Trophoblast cell (in vitro differentiated cells and primary cell): ENCODE data around the gene VASP.

Experiments
- DNase-seq, 2 donors: peaks; one replicate each; pipeline ENCODE4 v3.0.0-alpha.2; 2016
- H2AFZ ChIP-seq: 2 replicates; pipeline ENCODE4 v1.6.1; 2013; ENCODE audit warnings: low read length, moderate library complexity, mild to moderate bottlenecking; ENCODE audit not compliant: insufficient read depth, poor library complexity
- H2AK5ac ChIP-seq: 2 replicates; pipeline ENCODE4 v1.6.1; 2013; ENCODE audit warnings: mild to moderate bottlenecking, low read length
- H2BK120ac ChIP-seq: 2 replicates; pipeline ENCODE4 v1.6.1; 2013; ENCODE audit warnings: low read length, mild to moderate bottlenecking, moderate library complexity; ENCODE audit not compliant: insufficient read depth, poor library complexity
- H2BK12ac ChIP-seq: 2 replicates; pipeline ENCODE4 v1.6.1; 2013; ENCODE audit warnings: mild to moderate bottlenecking, low read length, moderate library complexity
- H2BK5ac ChIP-seq: 2 replicates; pipeline ENCODE4 v1.6.1; 2013; ENCODE audit warnings: low read length, low read depth, moderate library complexity, mild to moderate bottlenecking; ENCODE audit not compliant: poor library complexity
- H3K14ac ChIP-seq: 2 replicates; pipeline ENCODE4 v1.6.1; 2013; ENCODE audit warnings: mild to moderate bottlenecking, low read length
- H3K18ac ChIP-seq: 2 replicates; pipeline ENCODE4 v1.6.1; 2013; ENCODE audit warnings: mild to moderate bottlenecking, low read length
- H3K23ac ChIP-seq: 2 replicates; pipeline ENCODE4 v1.6.1; 2013; ENCODE audit warnings: low read length
- H3K27ac ChIP-seq: 2 replicates; pipeline ENCODE4 v1.5.1; 2013; ENCODE audit warnings: low read depth, mild to moderate bottlenecking, inconsistent platforms, low read length, moderate library complexity
- H3K27me3 ChIP-seq: 2 replicates; pipeline ENCODE4 v1.6.1; 2013; ENCODE audit warnings: inconsistent platforms, mild to moderate bottlenecking, low read length, moderate library complexity; ENCODE audit not compliant: insufficient read depth
- H3K36me3 ChIP-seq, 2 experiments: 1 replicate in 1 of 2; 2 replicates in 1 of 2; pipeline ENCODE4 v1.6.1; 2013; ENCODE audit warnings: low read length in 2 of 2, mild to moderate bottlenecking in 2 of 2, moderate library complexity in 1 of 2; ENCODE audit not compliant: insufficient read depth in 2 of 2, control insufficient read depth in 1 of 2
- H3K4ac ChIP-seq: 2 replicates; pipeline ENCODE4 v1.6.1; 2013; ENCODE audit warnings: low read depth, mild to moderate bottlenecking, low read length, moderate library complexity
- H3K4me1 ChIP-seq, 2 experiments: 1 replicate in 1 of 2; 2 replicates in 1 of 2; pipeline ENCODE4 v1.6.1; 2013; ENCODE audit warnings: low read length in 2 of 2, mild to moderate bottlenecking in 2 of 2, moderate library complexity in 1 of 2; ENCODE audit not compliant: insufficient read depth in 2 of 2, control insufficient read depth in 1 of 2
- H3K4me2 ChIP-seq: 2 replicates; pipeline ENCODE4 v1.6.1; 2013; ENCODE audit warnings: inconsistent platforms, mild to moderate bottlenecking, low read length, moderate library complexity
- H3K4me3 ChIP-seq: 2 replicates; pipeline ENCODE4 v1.5.1; 2013; ENCODE audit warnings: mild to moderate bottlenecking, low read depth, low read length, inconsistent platforms
- H3K79me1 ChIP-seq: one replicate; pipeline ENCODE4 v1.6.1; 2013; ENCODE audit warnings: low read length
- H3K79me2 ChIP-seq: 2 replicates; pipeline ENCODE4 v1.6.1; 2013; ENCODE audit warnings: low read length, mild to moderate bottlenecking; ENCODE audit not compliant: control insufficient read depth, insufficient read depth, poor library complexity
- H3K9ac ChIP-seq: 2 replicates; pipeline ENCODE4 v1.6.1; 2013; ENCODE audit warnings: mild to moderate bottlenecking, low read length
- H3K9me3 ChIP-seq: 2 replicates; pipeline ENCODE4 v1.6.1; 2013; ENCODE audit warnings: low read depth, mild to moderate bottlenecking, control low read depth, inconsistent platforms, low read length; ENCODE audit not compliant: insufficient read depth
- H4K12ac ChIP-seq: 2 replicates; pipeline ENCODE4 v1.6.1; 2013; ENCODE audit warnings: low read depth, mild to moderate bottlenecking, low read length, moderate library complexity
- H4K8ac ChIP-seq: 2 replicates; pipeline ENCODE4 v1.6.1; 2013; ENCODE audit warnings: low read depth, mild to moderate bottlenecking, low read length, moderate library complexity
- H4K91ac ChIP-seq: one replicate; pipeline ENCODE4 v1.6.1; 2013; ENCODE audit warnings: low read depth, mild to moderate bottlenecking, low read length, moderate library complexity
- WGBS: extraction: QIAGEN DNeasy Blood & Tissue Kit; methylation state at CpG from one replicate; pipeline ENCODE4 v1.1.7; 2013; ENCODE audit warnings: missing lambda C conversion rate; ENCODE audit not compliant: insufficient read length, insufficient coverage; ENCODE audit errors: extremely low coverage; 5-methylcytosine and 5-hydroxymethylcytosine counted together

VASP gene

GRCh38 chr19:45528149-45528743, 21.0 kb downstream of the VASP start:
- no CpG with 5 or more reads among the region's 17 CpGs for WGBS

GRCh38 chr19:45528744-45529419, 21.6 kb downstream of the VASP start:
- peaks cover 5 to 18% of the 10 kb centered on the region in 2 experiments for H3K4me1 ChIP-seq
- no peak overlapping the region for H3K4ac ChIP-seq
- H4K8ac ChIP-seq = no peak overlapping the region
- peak overlapping the region; percentile 1 for H3K4me3 ChIP-seq
- H2BK5ac ChIP-seq = no peak overlapping the region
- H3K4me2 ChIP-seq = peak overlapping the region; percentile 69
- H2AK5ac ChIP-seq = no peak overlapping the region
- no peaks in the 10 kb centered on the region for H3K79me2 ChIP-seq
- H4K91ac ChIP-seq = no peak overlapping the region
- no peak overlapping the region for H4K12ac ChIP-seq
- H3K14ac ChIP-seq = no peak overlapping the region
- peaks cover 4% of the 10 kb centered on the region for H3K9me3 ChIP-seq
- no peaks in the 10 kb centered on the region for H3K27me3 ChIP-seq
- no peak overlapping the region for H3K9ac ChIP-seq
- peaks cover 3% of the 10 kb centered on the region for H3K79me1 ChIP-seq
- no peak overlapping the region for H2BK120ac ChIP-seq
- no CpG with 5 or more reads among the region's 49 CpGs for WGBS
- DNase-seq = peak; percentile 66 to 71
- peaks cover 33 to 35% of the 10 kb centered on the region in 2 experiments for H3K36me3 ChIP-seq
- H2AFZ ChIP-seq = no peak overlapping the region
- no peak overlapping the region for H3K23ac ChIP-seq
- H2BK12ac ChIP-seq = no peak overlapping the region
- no peak overlapping the region for H3K27ac ChIP-seq
- H3K18ac ChIP-seq = no peak overlapping the region

More at GRCh38 chr19:45528149-45528743, 21.0 kb downstream of the VASP start:
- peaks cover 5 to 18% of the 10 kb centered on the region in 2 experiments for H3K4me1 ChIP-seq
- no peak overlapping the region for H2BK12ac ChIP-seq
- peak overlapping the region; percentile 69 for H3K4me2 ChIP-seq
- H3K79me1 ChIP-seq = peaks cover 3% of the 10 kb centered on the region
- H4K8ac ChIP-seq = peak overlapping the region; percentile 5
- peak overlapping the region; percentile 31 for H2BK5ac ChIP-seq
- H3K27ac ChIP-seq = peak overlapping the region; percentile 22
- H3K79me2 ChIP-seq = no peaks in the 10 kb centered on the region
- no peaks in the 10 kb centered on the region for H3K27me3 ChIP-seq
- no peak overlapping the region for H2AK5ac ChIP-seq
- H3K23ac ChIP-seq = no peak overlapping the region
- H2BK120ac ChIP-seq = no peak overlapping the region
- no peak overlapping the region for H3K14ac ChIP-seq
- H3K4me3 ChIP-seq = no peak overlapping the region
- peak overlapping the region; percentile 1 for H3K18ac ChIP-seq
- peak overlapping the region; percentile 4 for H4K12ac ChIP-seq
- no peak overlapping the region for H2AFZ ChIP-seq
- peak; percentile 77 to 82 for DNase-seq
- H3K4ac ChIP-seq = no peak overlapping the region
- H3K9me3 ChIP-seq = peaks cover 4% of the 10 kb centered on the region
- H4K91ac ChIP-seq = no peak overlapping the region
- H3K36me3 ChIP-seq = peaks cover 39 to 41% of the 10 kb centered on the region in 2 experiments
- H3K9ac ChIP-seq = no peak overlapping the region

GRCh38 chr19:45529420-45529785, 22.1 kb downstream of the VASP start:
- H3K9me3 ChIP-seq = peaks cover 4% of the 10 kb centered on the region

GRCh38 chr19:45531349-45531748, 24.1 kb downstream of the VASP start:
- Histone ChIP-seq H3K4me2 (no peak overlapping the region), H3K27me3 (no peaks in the 10 kb centered on the region), H3K18ac (no peak overlapping the region), H4K91ac (no peak overlapping the region), H2BK120ac (no peak overlapping the region), H3K4ac (no peak overlapping the region), H4K8ac (no peak overlapping the region), H3K27ac (no peak overlapping the region), H4K12ac (no peak overlapping the region), H3K79me1 (peaks cover 3% of the 10 kb centered on the region), H3K9ac (no peak overlapping the region), H3K79me2 (no peaks in the 10 kb centered on the region), H2BK5ac (no peak overlapping the region), H3K36me3 (peaks cover 9 to 12% of the 10 kb centered on the region in 2 experiments), H3K9me3 (peaks cover 4% of the 10 kb centered on the region), H2AFZ (no peak overlapping the region), H3K14ac (no peak overlapping the region), H3K23ac (no peak overlapping the region), H2AK5ac (no peak overlapping the region), H3K4me3 (no peak overlapping the region), H3K4me1 (peaks cover 5 to 18% of the 10 kb centered on the region in 2 experiments), H2BK12ac (no peak overlapping the region)
- DNase-seq = no peak
- no CpG with 5 or more reads among the region's 1 CpG for WGBS

More at GRCh38 chr19:45529420-45529785, 22.1 kb downstream of the VASP start:
- Histone ChIP-seq H3K36me3 (peaks cover 28 to 30% of the 10 kb centered on the region in 2 experiments), H2BK12ac (no peak overlapping the region), H3K27me3 (no peaks in the 10 kb centered on the region), H3K4me2 (peak overlapping the region; percentile 69), H3K27ac (no peak overlapping the region), H2BK120ac (no peak overlapping the region), H3K4ac (no peak overlapping the region), H4K12ac (no peak overlapping the region), H2BK5ac (no peak overlapping the region), H3K79me1 (peaks cover 3% of the 10 kb centered on the region), H4K8ac (no peak overlapping the region), H3K4me1 (peaks cover 5 to 18% of the 10 kb centered on the region in 2 experiments), H3K14ac (no peak overlapping the region), H3K9ac (no peak overlapping the region), H3K4me3 (no peak overlapping the region), H3K79me2 (no peaks in the 10 kb centered on the region), H2AK5ac (no peak overlapping the region), H3K23ac (no peak overlapping the region), H4K91ac (no peak overlapping the region), H2AFZ (no peak overlapping the region), H3K18ac (no peak overlapping the region)
- no CpG with 5 or more reads among the region's 14 CpGs for WGBS
- DNase-seq = peak in 1 of 2 donors; percentile 32
